Raji (cell line): ENCODE data around the gene NEU4.

Experiments used
- POLR2A ChIP-seq: IDR thresholded peaks from 2 replicates; pipeline ENCODE4 v1.6.1; 2011; ENCODE audit warnings: low read depth, low read length, control low read depth; ENCODE audit not compliant: insufficient read depth

The NEU4 gene

GRCh38 chr2:241808721-241809382 is at the start of gene NEU4:
Gene NEU4 (plus strand): TSS chr2:241809193. CDS start chr2:241814485, 5,292 bp downstream.
- TF ChIP-seq POLR2A = no peak

GRCh38 chr2:241760301-241760771 is 48.7 kb upstream of the NEU4 start:
- TF ChIP-seq POLR2A = no peak

GRCh38 chr2:241762321-241762932 is 46.6 kb upstream of the NEU4 start:
- no peak for TF ChIP-seq POLR2A

GRCh38 chr2:241762933-241763369 is 46.0 kb upstream of the NEU4 start:
- TF ChIP-seq POLR2A = no peak

GRCh38 chr2:241763551-241764274 is 45.3 kb upstream of the NEU4 start:
- no peak for TF ChIP-seq POLR2A

GRCh38 chr2:241764275-241765241 is 44.4 kb upstream of the NEU4 start:
- no peak for TF ChIP-seq POLR2A

- TF ChIP-seq POLR2A = no peak
These were observed 41.3 kb upstream of the NEU4 start for GRCh38 chr2:241767464-241768250.

- TF ChIP-seq POLR2A = no peak
These were observed 40.7 kb upstream of the NEU4 start for GRCh38 chr2:241768251-241768711.

GRCh38 chr2:241768850-241769249 is 40.1 kb upstream of the NEU4 start:
- TF ChIP-seq POLR2A = no peak

GRCh38 chr2:241769819-241770184 is 39.2 kb upstream of the NEU4 start:
- TF ChIP-seq POLR2A = no peak

- TF ChIP-seq POLR2A = no peak
These were observed 38.6 kb upstream of the NEU4 start for GRCh38 chr2:241770185-241770935.

GRCh38 chr2:241770936-241771285 is 38.1 kb upstream of the NEU4 start:
- TF ChIP-seq POLR2A = no peak

GRCh38 chr2:241771286-241772062 is 37.5 kb upstream of the NEU4 start:
- no peak for TF ChIP-seq POLR2A
